ENCODE data around the gene INTS14. TPM values are rescaled to one million over a fixed set of nuclear protein-coding genes. Genes with fewer than 3 reads are reported as not detected.

The INTS14 gene
- total RNA-seq, 1 experiment from 2014 or later = 53.7 TPM

- Histone ChIP-seq H3K9me3 (ENCODE audit: insufficient read depth, low read depth) (no peaks in the 10 kb centered on the region), H3K27me3 (ENCODE audit: insufficient read depth, low read depth) (no peaks in the 10 kb centered on the region), H3K4me1 (replicated peaks; ENCODE audit: insufficient read depth) (no peaks in the 10 kb centered on the region), H3K9me2 (ENCODE audit: insufficient read depth) (no peaks in the 10 kb centered on the region), H4K20me1 (ENCODE audit: insufficient read depth) (no peaks in the 10 kb centered on the region), H3K4me2 (no peak overlapping the region), H3K27ac (no peak overlapping the region), H3K36me3 (ENCODE audit: low read depth) (peaks cover 7% of the 10 kb centered on the region; the same call in 1 of the 2 replicates), H3F3A (ENCODE audit: insufficient read depth, low read depth) (peaks cover 17% of the 10 kb centered on the region; the same call in 1 of the 2 replicates), H3K79me2 (ENCODE audit: low read depth) (no peaks in the 10 kb centered on the region), H3K4me3 (no peak overlapping the region), H2AFZ (no peak overlapping the region)
- no peak for TF ChIP-seq CTCF (conservative IDR thresholded peaks at IDR 0.05)
- TF ChIP-seq EZH2 (IDR thresholded peaks at IDR 0.05; ENCODE audit: low read depth) = no peak
- CTCF ChIA-PET = interaction anchor here (0.5 kb wide), 1 partner anchor 150 kb away, joined by 4 read pairs; no protein-coding TSS in a partner anchor
- POLR2A ChIA-PET (ENCODE audit: unreplicated experiment) = no interaction called here
- DNase-seq = no peak
- BruUV-seq (replicated peaks) = no TSS peak
- intact Hi-C loops (cut with micrococcal nuclease; ENCODE audit: unreplicated experiment) = loop anchor here (10.0 kb wide), 1 partner anchor 75 kb away; no protein-coding TSS in a partner anchor
Measured at GRCh38 chr15:65579762-65580161, 31.2 kb downstream of the INTS14 start.

- H3K36me3 ChIP-seq (ENCODE audit: low read depth) = peaks cover 7% of the 10 kb centered on the region; the same call in 1 of the 2 replicates
Measured at GRCh38 chr15:65578904-65579728, 31.8 kb downstream of the INTS14 start.

More at GRCh38 chr15:65578904-65579728, 31.8 kb downstream of the INTS14 start:
- Histone ChIP-seq H3K79me2 (ENCODE audit: low read depth) (no peaks in the 10 kb centered on the region), H3K27me3 (ENCODE audit: insufficient read depth, low read depth) (no peaks in the 10 kb centered on the region), H3K27ac (no peak overlapping the region), H3K4me3 (no peak overlapping the region), H3K9me3 (ENCODE audit: insufficient read depth, low read depth) (no peaks in the 10 kb centered on the region), H3K9me2 (ENCODE audit: insufficient read depth) (no peaks in the 10 kb centered on the region), H3K4me1 (replicated peaks; ENCODE audit: insufficient read depth) (no peaks in the 10 kb centered on the region), H4K20me1 (ENCODE audit: insufficient read depth) (no peaks in the 10 kb centered on the region), H2AFZ (no peak overlapping the region), H3K4me2 (no peak overlapping the region), H3F3A (ENCODE audit: insufficient read depth, low read depth) (peaks cover 17% of the 10 kb centered on the region; the same call in 1 of the 2 replicates)
- TF ChIP-seq CTCF (conservative IDR thresholded peaks at IDR 0.05) = no peak
- TF ChIP-seq EZH2 (IDR thresholded peaks at IDR 0.05; ENCODE audit: low read depth) = no peak
- no TSS peak for BruUV-seq (replicated peaks)
- intact Hi-C loops (cut with micrococcal nuclease; ENCODE audit: unreplicated experiment) = loop anchor here (10.0 kb wide), 1 partner anchor 74 kb away; no protein-coding TSS in a partner anchor
- POLR2A ChIA-PET (ENCODE audit: unreplicated experiment) = interaction anchor here (0.6 kb wide), 2 partner anchors 459 to 777 kb away, joined by 3 to 6 read pairs; partner anchors contain the start of gene TIPIN
- CTCF ChIA-PET = no interaction called here
- no peak for DNase-seq

All from PC-9 (cell line).